Measurements from ENCODE around the gene CBY1. TPM values are rescaled to one million over a fixed set of nuclear protein-coding genes. Genes with fewer than 3 reads are reported as not detected.
A peak's percentile ranks its signal among the peaks of the same experiment; 100 is the strongest.

CBY1 gene
- total and polyA plus RNA-seq, 9 of the 15 experiments (the other 6 are each of a cell fraction or from before 2014, with no cell fraction given) = 5.7 to 19.7 (median 10.8) TPM

- TF ChIP-seq ZBTB33 (CRISPR knock-in tag; IDR thresholded peaks at IDR 0.05) (no peak; the same call in 1 of the 2 replicates), ZC3H4 (CRISPR knock-in tag; IDR thresholded peaks at IDR 0.05; ENCODE audit: borderline replicate concordance) (no peak), NUFIP1 (IDR thresholded peaks at IDR 0.05; ENCODE audit: partially characterized antibody) (no peak), RHOXF2B (CRISPR knock-in tag; conservative IDR thresholded peaks at IDR 0.05) (no peak), TCF3 (CRISPR knock-in tag; IDR thresholded peaks at IDR 0.05) (peak; percentile 26; the same call in 1 of the 2 replicates), ZNF655 (CRISPR knock-in tag; IDR thresholded peaks at IDR 0.05) (no peak), RCOR1 (IDR thresholded peaks at IDR 0.05; ENCODE audit: borderline replicate concordance in 1 of 2, low read depth in 2 of 2, low read length in 2 of 2) (no peak), HIVEP1 (CRISPR knock-in tag; IDR thresholded peaks at IDR 0.05) (no peak)
- TF ChIP-seq, protein P1, sequence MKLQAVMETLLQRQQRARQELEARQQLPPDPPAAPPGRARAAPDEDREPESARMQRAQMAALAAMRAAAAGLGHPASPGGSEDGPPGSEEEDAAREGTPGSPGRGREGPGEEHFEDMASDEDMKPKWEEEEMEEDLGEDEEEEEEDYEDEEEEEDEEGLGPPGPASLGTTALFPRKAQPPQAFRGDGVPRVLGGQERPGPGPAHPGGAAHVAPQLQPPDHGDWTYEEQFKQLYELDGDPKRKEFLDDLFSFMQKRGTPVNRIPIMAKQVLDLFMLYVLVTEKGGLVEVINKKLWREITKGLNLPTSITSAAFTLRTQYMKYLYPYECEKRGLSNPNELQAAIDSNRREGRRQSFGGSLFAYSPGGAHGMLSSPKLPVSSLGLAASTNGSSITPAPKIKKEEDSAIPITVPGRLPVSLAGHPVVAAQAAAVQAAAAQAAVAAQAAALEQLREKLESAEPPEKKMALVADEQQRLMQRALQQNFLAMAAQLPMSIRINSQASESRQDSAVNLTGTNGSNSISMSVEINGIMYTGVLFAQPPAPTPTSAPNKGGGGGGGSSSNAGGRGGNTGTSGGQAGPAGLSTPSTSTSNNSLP (IDR thresholded peaks at IDR 0.05; ENCODE audit: borderline replicate concordance, low read depth, low read length) = no peak
- TF ChIP-seq, protein P2, sequence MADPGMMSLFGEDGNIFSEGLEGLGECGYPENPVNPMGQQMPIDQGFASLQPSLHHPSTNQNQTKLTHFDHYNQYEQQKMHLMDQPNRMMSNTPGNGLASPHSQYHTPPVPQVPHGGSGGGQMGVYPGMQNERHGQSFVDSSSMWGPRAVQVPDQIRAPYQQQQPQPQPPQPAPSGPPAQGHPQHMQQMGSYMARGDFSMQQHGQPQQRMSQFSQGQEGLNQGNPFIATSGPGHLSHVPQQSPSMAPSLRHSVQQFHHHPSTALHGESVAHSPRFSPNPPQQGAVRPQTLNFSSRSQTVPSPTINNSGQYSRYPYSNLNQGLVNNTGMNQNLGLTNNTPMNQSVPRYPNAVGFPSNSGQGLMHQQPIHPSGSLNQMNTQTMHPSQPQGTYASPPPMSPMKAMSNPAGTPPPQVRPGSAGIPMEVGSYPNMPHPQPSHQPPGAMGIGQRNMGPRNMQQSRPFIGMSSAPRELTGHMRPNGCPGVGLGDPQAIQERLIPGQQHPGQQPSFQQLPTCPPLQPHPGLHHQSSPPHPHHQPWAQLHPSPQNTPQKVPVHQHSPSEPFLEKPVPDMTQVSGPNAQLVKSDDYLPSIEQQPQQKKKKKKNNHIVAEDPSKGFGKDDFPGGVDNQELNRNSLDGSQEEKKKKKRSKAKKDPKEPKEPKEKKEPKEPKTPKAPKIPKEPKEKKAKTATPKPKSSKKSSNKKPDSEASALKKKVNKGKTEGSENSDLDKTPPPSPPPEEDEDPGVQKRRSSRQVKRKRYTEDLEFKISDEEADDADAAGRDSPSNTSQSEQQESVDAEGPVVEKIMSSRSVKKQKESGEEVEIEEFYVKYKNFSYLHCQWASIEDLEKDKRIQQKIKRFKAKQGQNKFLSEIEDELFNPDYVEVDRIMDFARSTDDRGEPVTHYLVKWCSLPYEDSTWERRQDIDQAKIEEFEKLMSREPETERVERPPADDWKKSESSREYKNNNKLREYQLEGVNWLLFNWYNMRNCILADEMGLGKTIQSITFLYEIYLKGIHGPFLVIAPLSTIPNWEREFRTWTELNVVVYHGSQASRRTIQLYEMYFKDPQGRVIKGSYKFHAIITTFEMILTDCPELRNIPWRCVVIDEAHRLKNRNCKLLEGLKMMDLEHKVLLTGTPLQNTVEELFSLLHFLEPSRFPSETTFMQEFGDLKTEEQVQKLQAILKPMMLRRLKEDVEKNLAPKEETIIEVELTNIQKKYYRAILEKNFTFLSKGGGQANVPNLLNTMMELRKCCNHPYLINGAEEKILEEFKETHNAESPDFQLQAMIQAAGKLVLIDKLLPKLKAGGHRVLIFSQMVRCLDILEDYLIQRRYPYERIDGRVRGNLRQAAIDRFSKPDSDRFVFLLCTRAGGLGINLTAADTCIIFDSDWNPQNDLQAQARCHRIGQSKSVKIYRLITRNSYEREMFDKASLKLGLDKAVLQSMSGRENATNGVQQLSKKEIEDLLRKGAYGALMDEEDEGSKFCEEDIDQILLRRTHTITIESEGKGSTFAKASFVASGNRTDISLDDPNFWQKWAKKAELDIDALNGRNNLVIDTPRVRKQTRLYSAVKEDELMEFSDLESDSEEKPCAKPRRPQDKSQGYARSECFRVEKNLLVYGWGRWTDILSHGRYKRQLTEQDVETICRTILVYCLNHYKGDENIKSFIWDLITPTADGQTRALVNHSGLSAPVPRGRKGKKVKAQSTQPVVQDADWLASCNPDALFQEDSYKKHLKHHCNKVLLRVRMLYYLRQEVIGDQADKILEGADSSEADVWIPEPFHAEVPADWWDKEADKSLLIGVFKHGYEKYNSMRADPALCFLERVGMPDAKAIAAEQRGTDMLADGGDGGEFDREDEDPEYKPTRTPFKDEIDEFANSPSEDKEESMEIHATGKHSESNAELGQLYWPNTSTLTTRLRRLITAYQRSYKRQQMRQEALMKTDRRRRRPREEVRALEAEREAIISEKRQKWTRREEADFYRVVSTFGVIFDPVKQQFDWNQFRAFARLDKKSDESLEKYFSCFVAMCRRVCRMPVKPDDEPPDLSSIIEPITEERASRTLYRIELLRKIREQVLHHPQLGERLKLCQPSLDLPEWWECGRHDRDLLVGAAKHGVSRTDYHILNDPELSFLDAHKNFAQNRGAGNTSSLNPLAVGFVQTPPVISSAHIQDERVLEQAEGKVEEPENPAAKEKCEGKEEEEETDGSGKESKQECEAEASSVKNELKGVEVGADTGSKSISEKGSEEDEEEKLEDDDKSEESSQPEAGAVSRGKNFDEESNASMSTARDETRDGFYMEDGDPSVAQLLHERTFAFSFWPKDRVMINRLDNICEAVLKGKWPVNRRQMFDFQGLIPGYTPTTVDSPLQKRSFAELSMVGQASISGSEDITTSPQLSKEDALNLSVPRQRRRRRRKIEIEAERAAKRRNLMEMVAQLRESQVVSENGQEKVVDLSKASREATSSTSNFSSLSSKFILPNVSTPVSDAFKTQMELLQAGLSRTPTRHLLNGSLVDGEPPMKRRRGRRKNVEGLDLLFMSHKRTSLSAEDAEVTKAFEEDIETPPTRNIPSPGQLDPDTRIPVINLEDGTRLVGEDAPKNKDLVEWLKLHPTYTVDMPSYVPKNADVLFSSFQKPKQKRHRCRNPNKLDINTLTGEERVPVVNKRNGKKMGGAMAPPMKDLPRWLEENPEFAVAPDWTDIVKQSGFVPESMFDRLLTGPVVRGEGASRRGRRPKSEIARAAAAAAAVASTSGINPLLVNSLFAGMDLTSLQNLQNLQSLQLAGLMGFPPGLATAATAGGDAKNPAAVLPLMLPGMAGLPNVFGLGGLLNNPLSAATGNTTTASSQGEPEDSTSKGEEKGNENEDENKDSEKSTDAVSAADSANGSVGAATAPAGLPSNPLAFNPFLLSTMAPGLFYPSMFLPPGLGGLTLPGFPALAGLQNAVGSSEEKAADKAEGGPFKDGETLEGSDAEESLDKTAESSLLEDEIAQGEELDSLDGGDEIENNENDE (IDR thresholded peaks at IDR 0.05; ENCODE audit: low read depth, low read length) = no peak
Measured at GRCh38 chr22:38700789-38701628, 44.6 kb downstream of the CBY1 start, which contains the start of gene JOSD1 (continued).
